Smooth muscle cell of the brain vasculature (primary cell): ENCODE measurements around the gene AGTPBP1.
"Not testable (repeated sequence)": the region's sequence is repeated elsewhere in the genome, so short reads cannot be mapped to it uniquely, and the experiment has no call there.

ENCODE experiments used
- DNase-seq: peaks from one replicate; pipeline ENCODE4 v3.0.0-alpha.2; 2012; ENCODE audit warnings: low read depth, low spot score

AGTPBP1 gene

DNA sequence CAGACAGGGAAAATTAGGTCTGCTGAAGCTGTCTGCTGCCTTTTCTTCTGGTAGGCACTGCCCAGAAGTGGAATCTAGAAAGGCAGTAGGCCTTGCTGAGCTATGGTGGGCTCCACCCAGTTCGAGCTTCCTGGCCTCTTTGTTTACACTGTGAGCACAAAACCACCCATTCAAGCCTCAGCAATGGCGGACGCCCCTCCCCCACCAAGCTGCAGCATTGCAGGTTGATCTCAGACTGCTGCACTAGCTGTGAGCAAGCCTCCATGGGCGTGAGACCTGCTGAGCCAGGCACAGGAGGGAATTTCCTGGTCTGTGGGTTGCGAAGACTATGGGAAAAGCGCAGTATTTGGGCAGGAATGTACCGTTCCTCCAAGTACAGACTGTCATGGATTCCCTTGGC lies 18.5 kb downstream of the AGTPBP1 start:
- no peak for DNase-seq

DNA sequence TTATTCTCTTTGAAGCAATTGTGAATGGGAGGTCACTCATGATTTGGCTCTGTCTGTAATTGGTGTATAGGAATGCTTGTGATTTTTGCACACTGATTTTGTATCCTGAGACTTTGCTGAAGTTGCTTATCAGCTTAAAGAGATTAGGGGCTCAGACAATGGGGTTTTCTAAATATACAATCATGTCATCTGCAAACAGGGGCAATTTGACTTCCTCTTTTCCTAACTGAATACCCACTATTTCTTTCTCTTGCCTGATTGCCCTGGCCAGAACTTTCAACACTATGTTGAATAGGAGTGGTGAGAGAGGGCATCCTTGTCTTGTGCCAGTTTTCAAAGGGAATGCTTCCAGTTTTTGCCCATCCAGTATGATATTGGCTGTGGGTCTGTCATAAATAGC lies 22.3 kb downstream of the AGTPBP1 start:
- not testable (repeated sequence) for DNase-seq

GRCh38 chr9:85717818-85718217 lies 23.9 kb downstream of the AGTPBP1 start:
- DNase-seq: not testable (repeated sequence)

GRCh38 chr9:85717220-85717619 lies 24.5 kb downstream of the AGTPBP1 start:
- no peak for DNase-seq

- no peak for DNase-seq
These were observed 25.5 kb downstream of the AGTPBP1 start for GRCh38 chr9:85716031-85716877.

DNA sequence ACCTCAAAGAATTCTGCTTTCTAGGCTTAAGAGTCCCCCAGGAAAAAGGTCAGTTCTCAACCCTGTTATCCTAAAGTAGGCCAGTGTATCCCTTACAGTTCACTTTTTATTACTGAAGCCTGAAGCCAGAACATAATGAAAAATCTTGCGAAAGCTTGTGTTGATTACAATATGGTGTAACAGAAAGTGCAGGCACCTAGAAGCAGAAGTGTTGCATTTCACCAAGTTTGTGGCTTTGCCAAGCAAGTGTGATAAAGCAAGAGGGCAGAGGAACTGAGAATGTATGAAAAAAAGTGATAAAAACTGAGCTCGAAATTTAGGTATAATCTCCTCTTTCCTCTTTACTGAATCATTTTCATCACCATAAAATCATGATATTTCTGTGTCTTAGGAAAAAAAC lies 26.2 kb downstream of the AGTPBP1 start:
- DNase-seq: no peak

GRCh38 chr9:85713897-85714296 lies 27.9 kb downstream of the AGTPBP1 start:
- DNase-seq: no peak

- DNase-seq: no peak
These were observed 37.0 kb downstream of the AGTPBP1 start for GRCh38 chr9:85704744-85705143.

DNA sequence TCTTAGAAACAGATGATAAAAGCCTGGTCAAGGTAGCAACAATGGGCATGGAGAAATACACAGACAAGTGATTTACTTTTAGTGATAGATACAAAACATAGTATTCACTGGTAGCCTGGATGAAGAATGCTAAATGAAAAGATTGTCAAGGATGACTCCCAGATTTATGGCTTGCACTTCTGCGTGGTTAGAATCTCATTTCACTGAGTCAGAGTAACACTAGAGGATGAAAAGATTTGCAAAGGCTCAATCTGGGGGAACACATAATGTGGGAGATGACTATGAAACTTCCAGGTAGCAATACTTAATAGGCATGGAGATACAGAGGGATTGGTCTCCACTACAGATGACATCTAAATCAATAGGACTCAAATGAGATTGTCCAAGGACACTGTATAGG lies 38.4 kb downstream of the AGTPBP1 start:
- no peak for DNase-seq

DNA sequence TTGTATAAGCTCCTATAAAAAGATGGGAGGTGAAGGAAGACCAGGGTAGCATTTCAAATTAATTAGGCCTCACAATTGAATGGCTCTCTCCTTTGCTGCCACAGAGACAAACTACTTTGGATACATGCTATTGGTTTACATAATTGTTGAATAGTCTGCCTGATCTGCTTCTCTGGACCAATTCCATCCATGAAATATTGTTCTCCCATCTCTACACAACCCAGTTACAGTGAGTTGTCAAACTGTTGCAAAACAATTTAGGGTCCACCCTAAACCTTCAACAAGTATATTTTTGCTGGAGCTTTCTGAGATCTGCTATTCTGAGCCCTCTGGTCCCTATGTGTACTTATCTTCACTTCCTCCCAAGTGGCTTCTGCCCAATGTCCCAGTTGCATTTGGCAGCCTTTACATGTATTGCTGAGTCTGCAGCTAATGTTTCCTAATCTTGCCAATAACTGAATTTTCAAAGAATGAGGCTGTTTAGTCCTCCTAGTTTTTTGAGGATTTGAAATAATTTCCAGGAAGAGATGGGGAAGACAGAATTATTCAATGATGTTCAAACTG lies 38.9 kb downstream of the AGTPBP1 start:
- DNase-seq: no peak

- no peak for DNase-seq
These were observed 39.6 kb downstream of the AGTPBP1 start for GRCh38 chr9:85702191-85702590.

DNA sequence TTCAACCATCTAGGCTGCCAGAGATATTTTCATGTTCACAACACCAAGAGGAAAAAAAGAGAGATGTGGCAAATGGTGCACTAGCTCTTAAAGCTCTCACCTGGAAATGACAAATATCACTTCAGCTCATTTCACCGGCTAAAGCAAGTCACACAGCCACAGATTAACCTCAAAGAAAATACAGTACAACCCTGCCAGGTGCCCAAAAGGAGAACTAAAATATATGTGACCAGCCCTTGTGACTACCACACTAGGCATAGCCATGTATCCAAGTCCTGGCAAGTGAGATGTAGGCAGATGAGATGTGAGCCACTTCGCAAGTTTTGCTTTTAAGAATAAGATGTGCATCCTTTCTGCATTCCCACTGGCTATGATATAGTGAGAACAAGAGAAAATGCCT lies 41.4 kb downstream of the AGTPBP1 start:
- no peak for DNase-seq

DNA sequence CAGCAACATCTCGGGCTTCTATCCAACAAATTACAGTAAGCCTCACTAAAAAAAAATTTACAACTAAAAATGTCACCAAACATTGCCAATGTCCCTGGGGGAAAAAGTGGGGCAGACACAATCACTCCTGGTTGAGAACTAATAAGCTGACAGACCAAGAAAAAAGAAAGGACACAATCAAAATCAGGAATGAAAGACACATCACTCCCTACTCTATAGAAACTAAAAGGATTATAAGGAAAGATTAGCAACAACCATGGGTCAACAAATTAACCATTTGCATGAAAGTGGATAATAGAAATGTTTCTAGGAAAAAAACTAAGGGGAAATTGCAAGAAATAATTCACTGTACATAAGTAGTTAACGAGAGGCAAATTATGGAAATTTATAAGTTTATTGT lies 53.4 kb downstream of the AGTPBP1 start:
- DNase-seq: no peak

- no peak for DNase-seq
These were observed 56.7 kb downstream of the AGTPBP1 start for GRCh38 chr9:85685081-85685480.

DNA sequence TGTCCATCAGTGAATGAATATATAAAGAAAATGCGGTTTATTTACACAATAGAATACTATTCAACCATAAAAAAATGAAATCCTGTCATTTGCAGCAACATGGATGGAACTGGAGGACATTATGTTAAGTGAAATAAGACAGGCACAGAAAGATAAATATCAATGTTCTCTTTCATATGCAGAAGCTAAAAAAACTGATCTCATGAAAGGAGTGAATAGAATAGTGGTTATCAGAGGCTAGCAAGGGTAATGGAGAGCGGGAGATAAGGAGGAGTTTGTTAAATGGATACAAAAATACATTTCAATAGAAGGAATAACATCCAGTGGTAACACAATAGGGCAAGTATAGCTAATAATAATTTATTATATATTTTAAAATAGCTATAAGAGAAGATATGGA lies 65.0 kb downstream of the AGTPBP1 start:
- no peak for DNase-seq

DNA sequence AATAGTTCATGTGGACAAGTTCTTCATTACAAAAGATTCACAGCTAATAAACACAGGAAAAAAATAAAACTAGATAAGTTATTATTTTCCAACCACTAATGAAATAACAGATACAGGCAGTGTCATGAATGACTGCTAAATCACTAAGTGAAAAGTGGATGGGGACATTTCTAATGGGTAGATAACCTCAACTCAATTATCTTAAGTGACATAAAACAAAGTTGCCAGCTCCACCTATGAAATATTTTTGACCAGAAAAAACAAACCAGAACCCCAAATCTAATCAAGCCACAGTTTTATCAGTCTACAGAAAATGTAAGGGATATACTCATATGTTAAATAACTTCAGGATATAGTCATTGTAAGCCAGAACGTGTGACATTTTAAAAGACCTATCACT lies 74.4 kb downstream of the AGTPBP1 start:
- no peak for DNase-seq

- DNase-seq: no peak
These were observed 75.7 kb downstream of the AGTPBP1 start for GRCh38 chr9:85666086-85666485.

DNA sequence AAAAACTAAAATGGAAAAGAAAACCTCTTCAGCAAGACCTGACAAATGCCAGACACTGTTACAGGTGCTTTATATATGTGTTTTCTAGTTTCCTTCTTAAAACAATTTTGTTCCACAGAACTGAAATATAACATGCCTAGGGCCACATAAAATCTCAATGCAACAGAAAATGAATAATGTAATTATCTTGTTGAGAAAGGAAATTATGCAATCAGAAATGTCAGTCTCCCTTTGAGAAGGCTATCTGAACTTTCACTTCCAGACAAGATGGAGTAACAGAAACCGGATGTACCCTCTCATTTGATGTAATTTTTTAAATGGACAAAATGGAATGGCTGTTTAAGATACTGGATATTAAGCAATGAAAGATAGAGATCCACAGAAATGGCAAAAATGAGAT lies 79.2 kb downstream of the AGTPBP1 start:
- no peak for DNase-seq

- DNase-seq: no peak
These were observed 83.0 kb downstream of the AGTPBP1 start for GRCh38 chr9:85658716-85659115.

DNA sequence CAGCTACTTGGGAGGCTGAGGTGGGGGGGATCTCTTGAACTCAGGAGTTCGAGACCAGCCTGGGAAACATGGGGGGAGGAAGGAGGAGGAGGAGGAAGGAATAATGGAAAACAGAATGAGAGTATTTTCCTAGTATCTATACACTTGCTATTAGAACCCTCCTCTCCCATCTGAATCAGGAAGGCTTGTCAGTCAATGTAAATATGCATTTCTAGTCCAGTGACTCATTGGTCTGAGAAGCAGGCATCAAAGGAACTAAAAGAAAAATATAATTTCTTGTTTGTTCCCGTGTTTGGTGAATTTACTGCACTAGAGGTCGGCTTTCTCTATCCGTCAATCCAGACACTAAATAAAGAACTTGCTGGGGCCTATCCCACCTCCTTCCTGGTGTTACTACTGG lies 88.6 kb downstream of the AGTPBP1 start:
- no peak for DNase-seq

DNA sequence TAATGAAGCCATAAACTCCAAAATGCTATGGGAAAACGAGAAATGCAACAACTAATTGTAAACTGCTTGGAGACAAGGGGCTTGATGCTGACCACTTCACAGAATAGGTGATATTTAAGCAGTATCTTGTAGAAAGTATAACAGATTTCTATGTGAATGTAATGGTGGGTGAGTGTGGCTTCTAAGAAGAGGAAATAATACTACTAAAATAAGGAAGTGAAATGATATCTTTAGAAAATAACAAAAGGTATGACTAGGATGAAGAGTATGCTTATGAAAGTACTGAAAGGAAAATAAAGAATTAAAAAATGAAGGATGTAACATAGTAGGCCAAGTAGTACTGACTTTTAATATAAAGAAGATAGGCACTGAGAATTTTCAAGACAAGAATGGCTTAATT lies 94.2 kb downstream of the AGTPBP1 start:
- no peak for DNase-seq

DNA sequence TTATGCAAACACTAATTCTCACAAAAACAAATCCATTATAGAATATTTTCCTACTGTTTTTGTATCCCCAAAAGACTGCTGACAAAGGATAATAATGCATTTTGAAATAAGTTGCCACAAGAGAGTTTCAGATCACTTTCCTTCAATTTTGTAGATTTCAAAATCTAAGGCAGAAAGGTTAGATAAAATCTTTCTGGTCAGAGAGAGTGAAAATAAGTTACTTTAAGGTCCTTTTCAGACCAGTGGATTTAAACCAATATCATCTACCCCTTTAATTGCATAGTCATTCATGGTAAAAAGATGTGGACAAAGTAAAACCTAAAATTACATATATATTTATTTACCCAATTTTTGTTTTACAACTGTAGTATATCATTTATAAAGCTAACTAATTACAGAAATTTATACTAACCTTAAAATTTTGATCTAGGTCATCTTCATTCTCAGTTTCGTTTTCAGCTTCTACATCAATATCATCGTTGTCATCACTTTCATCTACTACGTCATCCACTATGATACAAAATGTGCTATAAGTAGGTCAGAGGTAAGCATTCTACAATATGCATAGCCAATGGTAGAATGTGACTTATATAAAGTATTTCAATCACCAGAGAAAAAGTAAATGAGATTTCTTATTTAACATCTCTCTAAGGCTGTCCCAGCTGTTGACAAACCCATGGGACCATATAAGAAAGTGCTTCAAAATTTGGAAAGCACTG lies 95.7 kb downstream of the AGTPBP1 start:
- DNase-seq: no peak

DNA sequence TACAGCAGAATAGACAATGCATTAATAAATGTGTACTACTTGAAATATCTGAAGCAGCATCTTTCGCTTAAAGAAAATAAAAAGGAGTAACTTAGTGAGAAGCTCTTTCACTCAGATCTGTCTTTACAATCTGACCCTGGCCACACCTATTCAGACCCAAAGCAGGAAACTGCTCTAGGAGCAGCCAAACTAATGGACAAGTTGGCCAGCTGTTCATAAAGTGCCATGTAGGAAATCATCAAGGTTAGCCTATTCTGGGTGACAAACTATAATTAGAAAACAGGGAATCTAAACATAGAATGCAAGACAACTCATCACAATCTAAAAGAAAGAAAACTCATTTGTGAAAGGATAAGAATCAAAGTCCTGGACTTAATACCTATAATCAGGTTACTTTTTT lies 101.3 kb downstream of the AGTPBP1 start:
- DNase-seq: no peak
